ENCODE measurements around the gene ALDH1L1.
A peak's percentile ranks its signal among the peaks of the same experiment; 100 is the strongest.
"Not testable (repeated sequence)": the region's sequence is repeated elsewhere in the genome, so short reads cannot be mapped to it uniquely, and the experiment has no call there.

ALDH1L1 gene

GRCh38 chr3:126106336-126107202, 73.8 kb downstream of the ALDH1L1 start:
- no peak for DNase-seq (ENCODE audit: low spot score)

GRCh38 chr3:126105691-126106187, 74.6 kb downstream of the ALDH1L1 start:
- no peak for DNase-seq (ENCODE audit: low spot score)

GRCh38 chr3:126104742-126105605, 75.4 kb downstream of the ALDH1L1 start:
- DNase-seq (ENCODE audit: low spot score), result no peak

GRCh38 chr3:126104028-126104635, 76.3 kb downstream of the ALDH1L1 start:
- no peak for DNase-seq (ENCODE audit: low spot score)

GRCh38 chr3:126103121-126104027, 77.0 kb downstream of the ALDH1L1 start:
- peak; percentile 22 for DNase-seq (ENCODE audit: low spot score)

GRCh38 chr3:126102530-126102951, 77.8 kb downstream of the ALDH1L1 start:
- DNase-seq (ENCODE audit: low spot score), result no peak

- no peak for DNase-seq (ENCODE audit: low spot score)
These were observed 78.4 kb downstream of the ALDH1L1 start for GRCh38 chr3:126102011-126102410.

- no peak for DNase-seq (ENCODE audit: low spot score)
These were observed 78.8 kb downstream of the ALDH1L1 start for GRCh38 chr3:126101521-126101982.

GRCh38 chr3:126100634-126101301, 79.6 kb downstream of the ALDH1L1 start:
- no peak for DNase-seq (ENCODE audit: low spot score)

- no peak for DNase-seq (ENCODE audit: low spot score)
These were observed 80.1 kb downstream of the ALDH1L1 start for GRCh38 chr3:126100269-126100633.

- no peak for DNase-seq (ENCODE audit: low spot score)
These were observed 82.0 kb downstream of the ALDH1L1 start for GRCh38 chr3:126098391-126098858.

- no peak for DNase-seq (ENCODE audit: low spot score)
These were observed 82.6 kb downstream of the ALDH1L1 start for GRCh38 chr3:126097801-126098200.

- DNase-seq (ENCODE audit: low spot score), result not testable (repeated sequence)
These were observed 84.1 kb downstream of the ALDH1L1 start for GRCh38 chr3:126096274-126096673.

- DNase-seq (ENCODE audit: low spot score), result not testable (repeated sequence)
These were observed 88.3 kb downstream of the ALDH1L1 start for GRCh38 chr3:126092128-126092527.

- no peak for DNase-seq (ENCODE audit: low spot score)
These were observed 92.7 kb downstream of the ALDH1L1 start for GRCh38 chr3:126087552-126088175.

GRCh38 chr3:126085841-126086240, 94.5 kb downstream of the ALDH1L1 start:
- DNase-seq (ENCODE audit: low spot score), result no peak

- DNase-seq (ENCODE audit: low spot score), result no peak
These were observed 95.1 kb downstream of the ALDH1L1 start for GRCh38 chr3:126085276-126085675.

GRCh38 chr3:126084768-126085180, 95.6 kb downstream of the ALDH1L1 start:
- DNase-seq (ENCODE audit: low spot score), result peak; percentile 8

GRCh38 chr3:126083913-126084767, 96.2 kb downstream of the ALDH1L1 start, which contains the start of gene SLC41A3:
TSS of gene SLC41A3 (minus strand) at chr3:126084124. CDS start at chr3:126068219, 15,905 bp downstream.
- peak; percentile 86 for DNase-seq (ENCODE audit: low spot score)
